ENCODE results near the gene ABHD17B. TPM values are rescaled to one million over a fixed set of nuclear protein-coding genes. Genes with fewer than 3 reads are reported as not detected.

ABHD17B gene
- total RNA-seq, 2 donors from 2014 or later: 9.1 to 15.9 TPM

DNA sequence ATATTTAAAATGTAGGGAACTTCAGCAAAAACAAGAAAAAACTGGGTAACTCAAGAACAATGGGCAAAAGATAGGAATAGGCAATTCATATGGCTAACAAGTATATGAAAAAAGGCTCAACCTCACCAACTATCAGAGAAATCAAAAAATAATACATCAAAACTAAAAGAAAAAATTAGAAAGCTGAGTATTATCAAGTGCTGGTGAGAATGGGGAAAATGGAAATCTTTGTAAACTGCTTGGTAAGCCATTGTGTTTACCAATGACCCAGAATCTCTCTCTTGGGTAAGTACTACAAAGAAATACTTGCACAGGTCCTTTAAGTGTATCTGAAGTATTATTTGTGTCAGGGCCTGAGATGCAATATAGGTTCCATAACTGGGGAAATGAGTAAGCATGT, 27.0 kb downstream of the ABHD17B start:
- no peak for DNase-seq
- peaks cover 7% of the 10 kb centered on the region for H3K9me3 ChIP-seq (ENCODE audit: control insufficient read depth, low read length, poor library complexity, severe bottlenecking)
- Mint-ChIP-seq H3K27me3 (no peaks in the 10 kb centered on the region), H3K27ac (no peak overlapping the region), H3K36me3 (ENCODE audit: low read depth) (peaks cover 2% of the 10 kb centered on the region), H3K4me3 (no peak overlapping the region), H3K4me1 (peaks cover 15% of the 10 kb centered on the region)
- no peak for ATAC-seq

DNA sequence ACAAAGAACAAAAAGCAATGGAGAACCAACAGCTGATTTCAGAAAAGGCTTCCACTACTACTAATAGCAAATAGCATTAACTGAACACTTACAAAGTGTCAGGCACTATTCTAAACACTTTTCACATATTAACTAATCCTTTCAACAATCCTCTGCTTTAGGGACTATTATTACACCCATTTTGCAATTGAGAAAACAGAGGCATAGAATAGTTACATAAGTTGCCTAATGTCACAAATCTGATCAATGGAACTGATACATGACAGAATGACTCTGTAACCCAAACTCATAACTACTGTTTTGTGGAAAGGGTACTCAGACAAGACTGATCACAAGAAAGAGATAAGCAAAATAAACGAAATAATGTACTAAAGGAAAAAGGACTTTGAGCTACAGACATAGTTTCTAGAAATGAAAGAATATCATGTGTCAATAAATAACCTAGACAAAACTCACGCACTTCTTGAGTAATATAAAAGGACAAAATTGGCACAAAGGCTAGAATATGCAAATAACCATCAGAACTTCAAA, 31.3 kb downstream of the ABHD17B start:
- Mint-ChIP-seq H3K27ac (no peak overlapping the region), H3K4me1 (peaks cover 5% of the 10 kb centered on the region), H3K4me3 (no peak overlapping the region), H3K36me3 (ENCODE audit: low read depth) (peaks cover 4% of the 10 kb centered on the region), H3K27me3 (no peaks in the 10 kb centered on the region)
- ATAC-seq: no peak
- H3K9me3 ChIP-seq (ENCODE audit: control insufficient read depth, low read length, poor library complexity, severe bottlenecking): peaks cover 12% of the 10 kb centered on the region
- DNase-seq: no peak

DNA sequence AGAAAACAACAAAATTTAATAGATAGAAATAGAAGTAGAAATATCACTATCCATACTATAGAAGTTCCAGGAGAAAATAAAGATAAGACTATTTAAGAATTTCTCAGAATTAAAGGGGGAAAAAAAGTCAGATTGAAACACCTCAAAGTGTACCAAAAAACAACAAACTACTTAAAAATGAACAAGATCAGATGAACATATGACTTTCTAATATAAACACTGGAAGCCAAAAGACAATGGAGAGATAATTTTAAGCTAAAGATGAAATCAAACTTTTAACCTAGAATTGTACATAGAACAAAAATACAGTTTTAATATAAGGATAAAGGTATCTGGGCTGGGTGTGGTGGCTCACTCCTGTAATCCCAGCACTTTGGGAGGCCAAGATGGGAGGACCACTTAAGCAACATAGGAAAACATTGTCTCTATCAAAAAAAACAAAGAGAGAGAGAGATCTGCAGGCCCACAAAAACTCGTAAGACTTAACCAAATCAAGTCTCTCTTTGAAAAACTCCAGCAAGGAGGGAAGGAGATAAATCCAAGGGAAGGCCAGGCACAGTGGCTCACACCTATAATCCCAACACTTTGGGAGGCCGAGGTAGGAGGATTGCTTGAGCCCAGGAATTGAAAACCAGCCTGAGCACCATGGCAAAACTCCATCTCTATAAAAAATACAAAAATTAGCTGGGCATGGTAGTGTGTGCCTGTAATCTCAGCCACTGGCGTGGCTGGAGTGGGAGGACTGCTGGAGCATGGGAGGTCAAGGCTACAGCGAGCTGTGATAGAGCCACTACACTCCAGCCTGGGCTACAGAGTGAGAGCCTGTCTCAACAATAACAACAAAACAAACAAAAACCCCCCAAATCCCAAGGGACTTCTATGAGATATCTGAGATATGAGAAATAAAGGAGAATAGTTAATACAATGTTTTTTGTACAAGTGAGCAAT, 32.4 kb downstream of the ABHD17B start:
- ATAC-seq (no peak), DNase-seq (no peak)
- Mint-ChIP-seq H3K4me1 (peaks cover 5% of the 10 kb centered on the region), H3K4me3 (no peak overlapping the region), H3K27me3 (no peaks in the 10 kb centered on the region), H3K27ac (no peak overlapping the region), H3K36me3 (ENCODE audit: low read depth) (peaks cover 4% of the 10 kb centered on the region)
- H3K9me3 ChIP-seq (ENCODE audit: control insufficient read depth, low read length, poor library complexity, severe bottlenecking): peaks cover 9% of the 10 kb centered on the region

DNA sequence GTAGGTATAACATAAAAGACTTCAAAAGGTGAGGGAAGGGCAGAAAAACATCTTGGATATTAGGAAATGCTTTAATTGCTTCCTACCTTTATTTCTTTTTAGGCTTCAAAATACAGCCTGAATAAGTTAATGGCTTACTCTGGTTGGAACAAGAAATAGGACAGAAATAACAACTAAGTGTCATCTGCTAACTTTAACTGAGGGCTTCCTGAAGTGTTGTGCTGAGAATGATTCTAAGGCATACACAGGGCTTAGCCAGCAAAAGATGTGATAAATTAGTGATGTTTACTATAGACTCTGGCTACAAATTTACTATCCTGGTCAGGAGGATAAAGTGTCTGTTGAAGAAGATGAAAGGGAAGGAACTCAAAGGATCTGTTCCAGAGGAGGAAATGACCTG, 34.2 kb downstream of the ABHD17B start:
- Mint-ChIP-seq H3K4me3 (no peak overlapping the region), H3K27ac (no peak overlapping the region), H3K4me1 (peaks cover 3% of the 10 kb centered on the region), H3K27me3 (no peaks in the 10 kb centered on the region), H3K36me3 (ENCODE audit: low read depth) (peaks cover 2% of the 10 kb centered on the region)
- no peak for DNase-seq
- no peak for ATAC-seq
- H3K9me3 ChIP-seq (ENCODE audit: control insufficient read depth, low read length, poor library complexity, severe bottlenecking): peaks cover 9% of the 10 kb centered on the region

DNA sequence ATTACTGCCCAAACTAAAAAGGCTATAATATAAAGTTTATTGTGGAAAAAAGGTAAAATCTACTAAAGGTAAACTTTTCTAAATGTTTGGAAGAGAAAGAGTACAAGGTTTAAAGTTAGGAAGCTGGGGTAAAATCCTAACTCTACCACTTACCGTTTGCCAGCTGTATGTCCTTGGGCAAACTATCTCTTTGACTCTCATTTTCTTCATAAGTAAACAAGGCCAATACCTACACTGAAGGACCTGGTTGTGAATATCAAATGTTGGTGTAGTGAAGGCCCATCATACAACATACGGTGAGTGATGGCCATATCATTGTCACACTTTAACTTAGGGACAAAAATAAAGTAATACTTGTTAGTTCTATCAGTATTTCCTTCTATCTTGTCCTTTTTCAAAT, 34.9 kb downstream of the ABHD17B start:
- Mint-ChIP-seq H3K27ac (no peak overlapping the region), H3K4me3 (no peak overlapping the region), H3K27me3 (no peaks in the 10 kb centered on the region), H3K36me3 (ENCODE audit: low read depth) (peaks cover 2% of the 10 kb centered on the region), H3K4me1 (peaks cover 3% of the 10 kb centered on the region)
- ATAC-seq (no peak), DNase-seq (no peak)
- peaks cover 9% of the 10 kb centered on the region for H3K9me3 ChIP-seq (ENCODE audit: control insufficient read depth, low read length, poor library complexity, severe bottlenecking)

DNA sequence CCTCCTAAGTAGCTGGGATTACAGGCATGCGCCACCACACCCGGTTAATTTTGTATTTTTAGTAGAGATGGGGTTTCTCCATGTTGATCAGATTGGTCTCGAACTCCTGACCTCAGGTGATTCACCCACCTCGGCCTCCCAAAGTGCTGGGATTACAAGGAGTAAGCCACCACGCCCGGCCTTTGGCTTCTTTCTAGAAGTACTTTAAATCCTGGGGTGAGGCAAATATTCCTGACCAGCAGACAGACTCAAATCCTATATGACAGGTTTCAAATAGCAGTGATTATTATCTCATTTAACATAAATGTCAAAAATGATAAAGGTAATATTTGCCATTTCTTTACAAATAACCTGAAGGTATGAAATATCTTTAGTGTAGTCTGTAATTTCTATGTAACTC, 35.6 kb downstream of the ABHD17B start:
- peaks cover 2% of the 10 kb centered on the region for H3K36me3 Mint-ChIP-seq (ENCODE audit: low read depth)
- H3K4me1 Mint-ChIP-seq: peaks cover 3% of the 10 kb centered on the region
- H3K4me3 Mint-ChIP-seq: no peak overlapping the region
- no peaks in the 10 kb centered on the region for H3K27me3 Mint-ChIP-seq
- DNase-seq (no peak), ATAC-seq (no peak)
- no peak overlapping the region for H3K27ac Mint-ChIP-seq
- peaks cover 9% of the 10 kb centered on the region for H3K9me3 ChIP-seq (ENCODE audit: control insufficient read depth, low read length, poor library complexity, severe bottlenecking)

DNA sequence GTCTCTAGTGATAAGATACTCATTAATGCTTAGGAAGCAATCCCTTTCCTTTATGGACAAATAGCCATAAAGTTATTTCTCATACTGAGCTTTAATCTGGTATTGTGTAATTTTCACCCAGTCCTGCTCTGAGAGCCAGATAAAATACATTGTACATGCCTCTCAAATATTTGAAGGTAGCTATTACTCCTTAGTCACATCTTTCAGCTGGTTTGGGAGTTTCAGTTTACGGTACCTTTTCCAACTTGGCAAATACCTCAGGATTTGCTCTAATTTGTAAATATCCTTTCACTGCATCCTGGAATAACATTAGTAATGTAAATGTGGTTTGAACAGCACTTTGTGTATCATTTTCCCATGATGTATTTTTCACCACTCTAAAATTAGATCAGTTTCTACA, 47.4 kb downstream of the ABHD17B start:
- no peak overlapping the region for H3K4me3 Mint-ChIP-seq
- H3K36me3 Mint-ChIP-seq (ENCODE audit: low read depth): no peaks in the 10 kb centered on the region
- no peaks in the 10 kb centered on the region for H3K27me3 Mint-ChIP-seq
- no peaks in the 10 kb centered on the region for H3K9me3 ChIP-seq (ENCODE audit: control insufficient read depth, low read length, poor library complexity, severe bottlenecking)
- ATAC-seq (no peak), DNase-seq (no peak)
- no peaks in the 10 kb centered on the region for H3K4me1 Mint-ChIP-seq
- no peak overlapping the region for H3K27ac Mint-ChIP-seq

DNA sequence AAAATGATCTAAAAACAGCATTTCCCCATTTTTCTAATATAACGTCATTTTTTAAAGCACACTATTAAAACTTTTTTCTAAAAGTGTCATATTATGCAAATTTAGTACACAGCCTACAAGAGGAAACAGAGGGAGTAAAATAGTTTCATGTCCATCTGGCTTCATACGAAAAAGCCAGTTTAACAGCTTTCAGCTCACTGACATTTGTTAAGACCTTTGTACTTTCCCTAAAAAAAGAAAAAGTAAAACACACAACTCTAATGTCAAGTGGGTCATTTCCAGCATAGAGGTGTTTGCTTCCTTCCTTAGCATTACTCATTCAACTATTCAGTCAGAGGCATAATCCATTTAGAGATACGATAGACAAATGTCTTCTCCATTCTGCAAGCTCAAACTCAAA, 49.4 kb downstream of the ABHD17B start:
- no peaks in the 10 kb centered on the region for H3K9me3 ChIP-seq (ENCODE audit: control insufficient read depth, low read length, poor library complexity, severe bottlenecking)
- Mint-ChIP-seq H3K4me1 (no peaks in the 10 kb centered on the region), H3K4me3 (no peak overlapping the region), H3K36me3 (ENCODE audit: low read depth) (no peaks in the 10 kb centered on the region), H3K27ac (no peak overlapping the region), H3K27me3 (no peaks in the 10 kb centered on the region)
- no peak for DNase-seq
- no peak for ATAC-seq

DNA sequence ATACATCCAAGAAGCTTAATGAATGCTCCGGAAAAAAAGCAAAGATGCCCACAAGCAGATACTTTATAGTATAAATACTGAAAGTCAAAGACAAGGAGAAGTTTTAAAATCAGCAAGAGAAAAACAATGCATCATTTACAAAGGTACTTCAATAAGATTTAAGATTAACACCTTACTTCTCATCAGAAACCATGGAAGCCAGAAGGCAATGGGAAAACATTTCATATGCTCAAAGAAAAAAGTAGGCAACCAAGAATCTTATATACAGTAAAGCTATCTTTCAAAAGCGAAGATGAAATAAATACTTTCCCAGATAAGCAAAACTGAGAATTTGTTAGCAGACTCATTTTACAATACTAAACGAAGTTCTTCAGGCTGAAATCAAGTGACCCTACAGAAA, 51.1 kb downstream of the ABHD17B start:
- ATAC-seq (no peak), DNase-seq (no peak)
- no peak overlapping the region for H3K4me3 Mint-ChIP-seq
- H3K27ac Mint-ChIP-seq: no peak overlapping the region
- no peaks in the 10 kb centered on the region for H3K4me1 Mint-ChIP-seq
- no peaks in the 10 kb centered on the region for H3K36me3 Mint-ChIP-seq (ENCODE audit: low read depth)
- H3K27me3 Mint-ChIP-seq: no peaks in the 10 kb centered on the region
- H3K9me3 ChIP-seq (ENCODE audit: control insufficient read depth, low read length, poor library complexity, severe bottlenecking): no peaks in the 10 kb centered on the region

DNA sequence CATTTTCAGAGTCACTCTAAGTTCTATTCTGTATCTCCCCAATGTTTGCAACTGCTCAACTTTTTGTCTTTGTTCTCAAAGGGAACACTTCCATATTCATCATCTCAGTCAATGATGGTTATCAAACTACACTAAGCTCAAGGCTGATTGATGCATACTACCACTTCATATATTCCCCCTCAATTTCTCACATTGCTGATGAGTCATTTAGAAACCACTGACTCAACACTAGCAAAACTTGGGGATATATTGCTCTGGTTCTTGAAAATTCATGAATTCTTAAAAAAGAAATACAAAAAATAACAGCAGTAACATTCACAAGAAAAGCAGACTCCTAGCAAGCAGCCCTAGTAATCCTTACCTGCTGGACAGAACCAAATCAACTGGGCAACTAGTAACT, 52.2 kb downstream of the ABHD17B start:
- H3K36me3 Mint-ChIP-seq (ENCODE audit: low read depth): no peaks in the 10 kb centered on the region
- H3K9me3 ChIP-seq (ENCODE audit: control insufficient read depth, low read length, poor library complexity, severe bottlenecking): no peaks in the 10 kb centered on the region
- no peak overlapping the region for H3K27ac Mint-ChIP-seq
- ATAC-seq (no peak), DNase-seq (no peak)
- no peak overlapping the region for H3K4me3 Mint-ChIP-seq
- H3K27me3 Mint-ChIP-seq: no peaks in the 10 kb centered on the region
- no peaks in the 10 kb centered on the region for H3K4me1 Mint-ChIP-seq

DNA sequence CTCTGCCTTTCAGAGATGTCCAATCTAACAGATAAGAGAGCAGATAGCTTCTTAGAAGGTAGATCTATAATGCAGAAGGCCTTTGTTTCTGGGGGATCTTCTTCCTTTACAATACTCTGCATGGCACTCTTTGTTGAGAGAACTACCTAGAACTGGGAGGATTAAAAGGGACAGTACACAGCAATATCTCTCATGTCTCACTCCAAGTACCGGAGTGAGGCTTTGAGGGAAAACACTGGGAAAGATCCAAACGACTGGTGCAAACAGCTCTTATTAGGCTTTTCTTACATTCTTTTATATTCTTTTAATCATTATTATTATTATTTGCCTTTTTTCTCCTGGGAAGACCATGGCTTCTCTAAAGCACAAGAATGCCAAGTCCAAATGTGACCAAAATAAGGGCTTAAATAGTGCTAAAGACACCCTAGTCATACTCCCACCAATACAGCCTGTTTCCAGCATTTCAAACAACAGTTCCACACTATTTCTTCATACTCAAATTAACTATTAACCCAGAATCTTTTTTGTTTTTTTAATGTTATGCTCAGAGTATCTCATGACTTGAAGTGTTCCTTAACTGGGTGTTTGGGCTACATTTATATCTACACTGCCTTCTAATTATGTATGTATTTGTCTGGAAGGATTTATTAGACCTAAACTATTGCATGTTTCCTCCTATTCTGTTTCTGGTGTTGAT, 52.7 kb downstream of the ABHD17B start:
- H3K27ac Mint-ChIP-seq: no peak overlapping the region
- ATAC-seq: no peak

DNA sequence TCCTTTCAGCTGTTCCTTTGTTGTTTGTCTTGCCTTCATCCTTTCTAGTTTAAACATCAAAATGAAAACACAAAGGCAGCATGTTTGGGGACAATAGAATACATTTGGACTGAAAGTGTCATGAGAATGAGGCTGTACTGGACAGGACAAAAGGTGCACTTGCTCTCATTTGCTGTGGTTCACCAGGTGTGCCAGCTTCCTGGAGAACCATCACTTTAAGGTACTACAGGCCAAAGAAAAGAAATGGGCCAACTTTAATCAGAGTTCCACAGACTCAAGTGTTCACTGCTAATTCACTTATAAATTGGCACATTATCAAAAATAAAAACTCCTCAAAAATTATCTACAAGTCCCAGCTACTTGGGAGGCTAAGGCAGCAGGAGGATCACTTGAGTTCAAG, 53.8 kb downstream of the ABHD17B start:
- Mint-ChIP-seq H3K27ac (no peak overlapping the region), H3K36me3 (ENCODE audit: low read depth) (no peaks in the 10 kb centered on the region), H3K4me1 (no peaks in the 10 kb centered on the region), H3K27me3 (no peaks in the 10 kb centered on the region), H3K4me3 (no peak overlapping the region)
- DNase-seq: no peak
- no peaks in the 10 kb centered on the region for H3K9me3 ChIP-seq (ENCODE audit: control insufficient read depth, low read length, poor library complexity, severe bottlenecking)
- ATAC-seq: no peak

More for the DNA sequence above, 52.7 kb downstream of the ABHD17B start:
- Mint-ChIP-seq H3K27me3 (no peaks in the 10 kb centered on the region), H3K4me1 (no peaks in the 10 kb centered on the region), H3K4me3 (no peak overlapping the region), H3K36me3 (ENCODE audit: low read depth) (no peaks in the 10 kb centered on the region)
- DNase-seq: no peak
- H3K9me3 ChIP-seq (ENCODE audit: control insufficient read depth, low read length, poor library complexity, severe bottlenecking): no peaks in the 10 kb centered on the region

DNA sequence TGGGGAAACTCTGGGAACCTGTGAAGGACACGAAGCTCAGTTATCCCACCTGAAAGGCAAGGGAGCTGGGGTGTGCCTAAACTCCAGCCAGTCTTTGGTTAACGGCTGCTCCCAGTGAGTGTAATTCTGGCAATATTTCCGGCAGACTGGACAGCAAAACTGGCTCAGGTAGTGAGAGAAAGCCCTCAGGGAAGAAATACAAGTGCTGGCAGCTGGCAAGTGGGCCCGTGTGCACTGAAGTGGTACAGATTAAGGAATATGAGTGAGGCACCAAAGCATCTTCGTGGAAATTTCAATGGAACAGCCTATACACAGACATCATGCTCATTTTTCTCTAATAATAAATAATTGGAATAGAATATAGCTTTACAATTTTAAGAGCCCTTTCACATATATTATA, 56.2 kb downstream of the ABHD17B start:
- H3K27me3 Mint-ChIP-seq: no peaks in the 10 kb centered on the region
- DNase-seq: no peak
- no peak for ATAC-seq
- no peaks in the 10 kb centered on the region for H3K9me3 ChIP-seq (ENCODE audit: control insufficient read depth, low read length, poor library complexity, severe bottlenecking)
- no peaks in the 10 kb centered on the region for H3K4me1 Mint-ChIP-seq
- H3K36me3 Mint-ChIP-seq (ENCODE audit: low read depth): no peaks in the 10 kb centered on the region
- no peak overlapping the region for H3K27ac Mint-ChIP-seq
- no peak overlapping the region for H3K4me3 Mint-ChIP-seq

Data from T-helper 17 cell (primary cell).